GM21717 (cell line): ENCODE results near the gene WWOX.

Source experiments
- ATAC-seq: cut with Tn5 transposase; IDR thresholded peaks from one replicate; pipeline ENCODE4 v1.9.1; 2021; ENCODE audit warnings: mild to moderate bottlenecking, moderate library complexity; ENCODE audit not compliant: unreplicated experiment

Gene WWOX

GRCh38 chr16:78745108-78746019, 645.9 kb downstream of the WWOX start:
- ATAC-seq, result no peak

- ATAC-seq, result no peak
Observed at GRCh38 chr16:78746718-78747117, 647.3 kb downstream of the WWOX start.

- no peak for ATAC-seq
Observed at GRCh38 chr16:78748220-78748929, 648.9 kb downstream of the WWOX start.

GRCh38 chr16:78749745-78750268, 650.4 kb downstream of the WWOX start:
- peak; percentile 80 for ATAC-seq

GRCh38 chr16:78750611-78751010, 651.2 kb downstream of the WWOX start:
- no peak for ATAC-seq

- no peak for ATAC-seq
Observed at GRCh38 chr16:78751601-78752000, 652.1 kb downstream of the WWOX start.

GRCh38 chr16:78754713-78755112, 655.3 kb downstream of the WWOX start:
- ATAC-seq, result no peak

- ATAC-seq, result no peak
Observed at GRCh38 chr16:78755751-78756661, 656.6 kb downstream of the WWOX start.

- ATAC-seq, result no peak
Observed at GRCh38 chr16:78759596-78759995, 660.1 kb downstream of the WWOX start.

GRCh38 chr16:78760611-78761010, 661.2 kb downstream of the WWOX start:
- no peak for ATAC-seq

- peak; percentile 78 for ATAC-seq
Observed at GRCh38 chr16:78761427-78761826, 662.0 kb downstream of the WWOX start.

- ATAC-seq, result peak; percentile 67
Observed at GRCh38 chr16:78762222-78762621, 662.8 kb downstream of the WWOX start.

GRCh38 chr16:78763821-78764440, 664.5 kb downstream of the WWOX start:
- no peak for ATAC-seq

GRCh38 chr16:78764478-78764877, 665.0 kb downstream of the WWOX start:
- ATAC-seq, result no peak

GRCh38 chr16:78768226-78768625, 668.8 kb downstream of the WWOX start:
- ATAC-seq, result no peak

- no peak for ATAC-seq
Observed at GRCh38 chr16:78768718-78769117, 669.3 kb downstream of the WWOX start.

GRCh38 chr16:78770353-78771091, 671.1 kb downstream of the WWOX start:
- ATAC-seq, result peak; percentile 69

GRCh38 chr16:78773291-78773702, 673.8 kb downstream of the WWOX start:
- ATAC-seq, result no peak

- no peak for ATAC-seq
Observed at GRCh38 chr16:78773706-78774105, 674.3 kb downstream of the WWOX start.

GRCh38 chr16:78775161-78775561, 675.7 kb downstream of the WWOX start:
- ATAC-seq, result no peak
